Choroid plexus epithelial cell (primary cell): Measurements from ENCODE around the gene NRROS.
A peak's percentile ranks its signal among the peaks of the same experiment; 100 is the strongest.

ENCODE experiments used
- DNase-seq: peaks from one replicate; pipeline ENCODE4 v3.0.0-alpha.2; 2010; ENCODE audit warnings: low read depth
- H3K4me3 ChIP-seq: 2 replicates; pipeline ENCODE4 v1.5.1; 2011; ENCODE audit warnings: low read depth, mild to moderate bottlenecking, control low read depth, low read length, moderate library complexity
- TF ChIP-seq, protein P1 (sequence below): conservative IDR thresholded peaks from 2 replicates; pipeline ENCODE4 v1.5.1; 2011; ENCODE audit warnings: low read depth, mild to moderate bottlenecking, control low read depth, inconsistent platforms, low read length, moderate library complexity

The NRROS gene

DNA sequence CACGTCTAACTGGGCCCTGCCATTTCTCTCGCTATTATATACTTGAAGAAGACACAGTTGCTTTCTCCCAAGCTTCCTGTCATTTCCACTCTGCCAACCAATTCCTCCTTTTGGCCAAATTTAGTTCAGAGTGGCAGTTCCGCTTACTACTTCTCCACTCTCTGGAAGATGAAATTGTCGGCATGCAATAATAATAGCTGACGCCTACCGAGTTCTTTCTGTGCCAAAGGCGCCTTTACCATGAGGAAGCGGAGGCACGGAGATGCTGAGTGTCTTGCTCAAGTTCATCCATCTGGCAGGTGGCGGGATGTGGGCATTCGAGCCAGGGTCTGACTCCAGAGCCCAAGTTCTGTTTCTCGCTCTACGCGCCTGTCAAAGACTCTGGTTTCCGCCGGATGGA lies 14.6 kb upstream of the NRROS start:
- no peak overlapping the region for H3K4me3 ChIP-seq
- no peak for DNase-seq
- TF ChIP-seq, protein P1, sequence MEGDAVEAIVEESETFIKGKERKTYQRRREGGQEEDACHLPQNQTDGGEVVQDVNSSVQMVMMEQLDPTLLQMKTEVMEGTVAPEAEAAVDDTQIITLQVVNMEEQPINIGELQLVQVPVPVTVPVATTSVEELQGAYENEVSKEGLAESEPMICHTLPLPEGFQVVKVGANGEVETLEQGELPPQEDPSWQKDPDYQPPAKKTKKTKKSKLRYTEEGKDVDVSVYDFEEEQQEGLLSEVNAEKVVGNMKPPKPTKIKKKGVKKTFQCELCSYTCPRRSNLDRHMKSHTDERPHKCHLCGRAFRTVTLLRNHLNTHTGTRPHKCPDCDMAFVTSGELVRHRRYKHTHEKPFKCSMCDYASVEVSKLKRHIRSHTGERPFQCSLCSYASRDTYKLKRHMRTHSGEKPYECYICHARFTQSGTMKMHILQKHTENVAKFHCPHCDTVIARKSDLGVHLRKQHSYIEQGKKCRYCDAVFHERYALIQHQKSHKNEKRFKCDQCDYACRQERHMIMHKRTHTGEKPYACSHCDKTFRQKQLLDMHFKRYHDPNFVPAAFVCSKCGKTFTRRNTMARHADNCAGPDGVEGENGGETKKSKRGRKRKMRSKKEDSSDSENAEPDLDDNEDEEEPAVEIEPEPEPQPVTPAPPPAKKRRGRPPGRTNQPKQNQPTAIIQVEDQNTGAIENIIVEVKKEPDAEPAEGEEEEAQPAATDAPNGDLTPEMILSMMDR = no peak

DNA sequence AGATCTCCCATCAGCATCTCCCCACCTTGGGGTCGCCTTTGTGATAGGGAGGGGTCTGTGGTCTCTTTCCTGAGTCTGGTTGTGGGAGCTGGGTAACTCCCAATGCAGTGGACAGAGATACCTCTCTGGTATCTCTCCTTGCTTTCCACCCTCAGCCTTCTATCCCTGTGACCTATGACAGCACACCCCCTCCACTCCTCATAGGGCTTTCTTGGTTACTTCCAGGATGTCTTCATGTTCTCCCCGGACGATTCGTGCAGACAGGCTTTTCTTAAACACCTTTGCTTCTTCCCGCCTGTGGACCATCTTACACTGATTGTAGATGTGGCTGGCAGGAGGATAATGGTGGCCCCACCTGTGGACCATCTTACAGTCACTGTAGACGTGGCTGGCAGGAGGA lies 14.2 kb upstream of the NRROS start:
- no peak overlapping the region for H3K4me3 ChIP-seq
- TF ChIP-seq, protein P1 = no peak
- DNase-seq = no peak

DNA sequence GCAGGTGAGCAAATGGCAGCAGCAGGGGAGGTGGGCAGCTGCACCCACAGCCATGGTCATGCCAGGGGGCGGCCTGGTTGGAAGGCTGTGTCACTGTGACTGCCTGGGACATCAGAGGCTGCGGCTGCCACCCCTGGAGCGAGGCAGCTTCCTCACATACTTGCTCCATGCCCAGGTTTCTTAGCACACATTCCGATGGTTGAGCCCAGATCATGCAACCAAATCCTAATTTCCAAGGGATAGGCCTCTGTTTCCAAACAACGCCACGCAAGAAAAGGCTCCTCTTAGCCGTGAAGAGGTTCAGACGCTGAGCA lies 11.6 kb upstream of the NRROS start:
- no peak for DNase-seq
- TF ChIP-seq, protein P1 = no peak
- H3K4me3 ChIP-seq = no peak overlapping the region

DNA sequence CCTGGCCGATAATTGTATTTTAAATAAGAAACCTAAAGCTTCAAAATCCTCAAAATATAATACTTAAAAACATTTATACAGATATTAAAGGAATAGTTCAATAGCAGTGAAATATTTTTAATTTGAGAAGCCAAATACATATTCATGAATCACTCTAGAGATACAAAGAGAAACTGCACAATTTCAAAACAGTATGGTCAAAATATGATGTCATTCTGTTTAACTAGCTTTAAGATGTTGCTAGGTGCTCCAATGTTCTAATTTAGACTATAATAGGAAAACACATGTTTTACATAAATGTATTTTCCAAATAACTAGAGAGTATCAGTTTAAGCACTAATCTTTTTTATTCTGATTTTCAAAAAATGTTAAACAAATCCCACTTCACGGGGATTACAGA lies 10.3 kb upstream of the NRROS start:
- H3K4me3 ChIP-seq = no peak overlapping the region
- DNase-seq = no peak
- TF ChIP-seq, protein P1 = no peak

DNA sequence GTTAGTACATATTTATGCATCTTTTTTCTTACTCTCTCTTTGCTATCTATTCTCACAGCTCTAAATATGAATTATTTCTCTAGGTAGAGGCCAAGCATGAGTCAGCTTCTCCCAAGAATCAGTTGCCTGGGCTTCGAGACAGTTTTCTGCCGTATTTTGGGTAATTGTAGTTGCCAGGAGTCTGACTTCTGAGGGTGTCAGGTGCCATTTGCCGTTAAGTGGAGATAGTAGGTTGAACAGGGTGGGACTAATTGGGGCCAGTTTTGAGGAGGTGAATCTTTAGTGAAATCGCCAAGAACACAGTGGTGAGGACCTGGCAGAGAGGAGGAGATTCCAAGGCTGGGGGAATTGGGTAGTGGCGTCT lies 7.8 kb upstream of the NRROS start:
- DNase-seq = no peak
- peak overlapping the region; percentile 75 for H3K4me3 ChIP-seq
- TF ChIP-seq, protein P1 = no peak

DNA sequence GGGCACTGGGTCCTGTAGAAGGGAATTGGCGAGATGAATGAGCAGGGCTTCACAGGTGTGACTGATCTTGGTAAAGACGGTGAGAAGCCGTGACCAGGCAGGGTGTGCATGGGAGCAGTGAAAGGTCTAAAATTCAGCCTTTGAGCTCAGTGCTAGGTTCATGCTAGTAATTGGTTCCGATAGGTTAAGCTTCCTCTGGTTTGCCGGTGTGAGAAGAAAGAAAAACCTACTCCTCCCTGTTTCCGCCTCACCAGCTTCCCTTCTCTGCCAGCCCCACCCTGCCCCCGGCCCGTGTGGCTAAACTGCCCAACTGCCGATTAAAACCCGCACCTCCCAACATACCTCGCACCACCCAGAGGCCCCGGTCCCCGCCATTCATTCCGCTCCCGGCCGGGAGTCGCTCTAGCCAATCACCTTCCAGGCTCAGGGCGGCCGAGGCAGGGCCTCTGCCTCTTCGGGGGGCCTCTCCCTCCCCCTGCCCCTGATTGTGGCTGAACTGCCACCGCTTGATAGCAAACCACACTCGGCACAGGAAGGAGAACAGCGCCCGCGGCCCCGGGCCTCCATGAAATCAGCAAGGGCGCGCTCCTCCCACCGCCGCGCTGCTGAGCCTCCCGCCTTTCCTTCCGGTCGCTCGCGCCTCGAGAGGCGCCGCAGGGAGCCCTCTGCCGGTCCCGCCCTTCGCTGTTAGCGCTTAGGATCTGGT lies 7.3 kb upstream of the NRROS start:
- peak; percentile 65 for DNase-seq
- peak overlapping the region; percentile 75 for H3K4me3 ChIP-seq
- TF ChIP-seq, protein P1 = peak; percentile 20

DNA sequence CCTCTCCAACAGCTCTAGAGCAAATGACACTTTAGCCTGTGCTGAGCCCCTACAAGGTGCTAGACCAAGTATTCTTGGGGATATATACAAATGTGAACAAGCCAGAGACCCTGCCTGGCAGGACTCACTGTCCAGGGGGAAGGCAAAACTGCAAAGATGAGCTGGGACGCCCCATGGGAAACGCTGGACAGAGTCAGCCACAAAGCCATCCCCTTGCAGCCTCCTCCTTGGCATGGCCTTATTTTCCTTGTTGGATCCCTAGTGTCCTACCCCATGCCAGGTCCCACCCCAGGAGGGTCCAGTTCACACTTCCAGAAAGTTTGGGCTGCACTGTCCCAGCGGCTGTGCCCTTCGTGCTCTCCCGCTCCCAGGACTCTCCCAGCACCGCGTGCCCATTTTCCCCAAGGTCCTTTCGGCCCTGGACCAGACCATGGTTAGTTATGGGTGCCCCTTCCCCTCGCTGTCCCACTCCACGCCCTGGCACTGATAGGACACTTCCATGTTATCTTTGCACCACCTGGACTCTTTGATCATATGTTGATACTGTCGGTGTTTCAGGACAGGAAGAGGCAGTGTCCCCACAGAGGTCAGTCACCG lies 5.8 kb upstream of the NRROS start:
- H3K4me3 ChIP-seq = no peak overlapping the region
- TF ChIP-seq, protein P1 = no peak
- DNase-seq = no peak
